ENCODE results near the gene TNFRSF21.

The TNFRSF21 gene

DNA sequence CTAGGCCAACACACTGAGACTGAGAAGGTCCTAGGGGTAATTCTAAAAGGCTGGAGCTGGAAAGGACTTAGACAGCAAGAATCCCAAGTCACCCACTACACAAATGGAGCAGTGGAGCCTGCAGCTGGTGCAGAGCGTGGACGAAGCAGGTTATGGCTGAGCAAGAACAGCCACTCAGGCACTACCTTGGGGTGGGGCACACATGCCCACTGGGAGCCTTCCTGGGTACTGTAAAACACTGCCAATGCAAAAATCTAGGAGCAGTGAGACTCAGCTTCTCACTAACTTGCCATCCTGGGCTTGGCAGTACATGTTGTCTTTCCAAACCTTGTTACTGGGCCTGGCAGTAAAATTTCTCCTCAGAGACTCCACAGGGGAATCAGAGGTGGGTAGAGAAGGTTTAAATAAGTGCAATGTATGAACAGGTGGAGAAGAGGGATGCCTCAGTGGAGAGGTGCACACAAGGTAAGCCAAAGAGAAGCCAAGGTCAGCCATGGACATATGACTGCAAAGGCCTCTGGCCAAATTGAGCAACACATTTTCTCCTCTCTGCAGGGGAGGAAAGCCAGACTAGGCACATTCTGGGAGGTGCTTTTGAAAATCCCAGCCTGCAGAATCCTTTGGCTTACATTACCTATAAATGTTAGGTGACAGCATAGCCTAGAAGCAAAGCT, 105.6 kb downstream of the TNFRSF21 start:
- DNase-seq, result no peak

DNA sequence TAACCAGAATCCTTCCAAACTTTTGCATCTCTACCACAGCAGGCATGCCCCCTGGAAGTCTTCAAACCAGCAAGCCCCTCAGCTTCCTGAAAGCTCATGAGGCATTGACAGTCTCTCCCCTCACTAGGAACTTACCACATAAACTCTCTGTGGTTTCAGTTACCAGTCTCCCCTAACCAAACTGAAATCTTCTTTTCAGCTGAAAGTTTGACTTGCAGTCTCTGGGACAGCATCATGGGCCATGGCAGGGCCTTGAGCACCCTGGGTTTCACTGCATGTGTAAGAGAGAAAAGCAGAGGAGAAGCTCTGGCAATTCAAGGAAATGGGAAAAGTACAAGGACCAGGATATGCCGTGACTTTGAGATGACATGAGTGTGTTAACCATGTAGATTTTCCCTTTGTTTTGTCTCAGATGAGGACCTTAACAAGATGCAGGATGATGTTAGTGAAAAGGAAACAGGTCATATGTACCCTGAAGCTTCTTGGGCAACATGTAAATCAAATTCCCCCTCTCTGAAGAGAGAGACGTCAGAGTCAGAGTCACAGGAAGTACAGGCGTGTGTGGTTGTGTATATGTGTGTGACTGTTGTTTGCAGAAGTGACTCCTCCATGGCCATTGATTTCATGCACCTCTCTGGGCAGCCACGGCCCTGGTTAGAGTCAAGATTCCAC, 106.3 kb downstream of the TNFRSF21 start:
- no peak for DNase-seq

DNA sequence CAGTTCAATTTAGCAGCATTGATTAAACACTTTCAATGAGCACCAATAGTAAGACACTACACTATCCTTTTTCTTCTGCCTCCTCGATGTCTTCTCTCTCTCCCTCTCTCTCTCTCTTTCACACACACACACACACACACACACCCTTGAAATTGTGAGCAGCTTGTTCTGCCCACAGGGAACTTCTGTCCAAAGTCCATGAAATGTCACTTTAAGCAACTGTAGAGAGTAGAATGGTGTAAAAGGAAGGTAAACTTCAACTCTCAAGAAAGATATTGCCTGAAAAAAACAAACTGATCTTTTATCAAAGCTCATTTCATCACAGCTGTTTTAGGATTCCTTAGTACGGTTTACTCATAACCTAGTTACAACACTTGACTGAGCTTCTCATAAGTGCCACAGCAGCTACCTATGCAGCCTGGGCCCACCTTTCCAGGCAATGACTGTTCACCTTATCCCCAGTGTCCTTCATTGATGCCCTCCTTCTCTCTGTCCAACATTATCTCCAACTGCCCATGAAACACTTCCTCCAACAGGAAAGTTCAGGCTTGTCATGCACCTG, 107.0 kb downstream of the TNFRSF21 start:
- no peak for DNase-seq

DNA sequence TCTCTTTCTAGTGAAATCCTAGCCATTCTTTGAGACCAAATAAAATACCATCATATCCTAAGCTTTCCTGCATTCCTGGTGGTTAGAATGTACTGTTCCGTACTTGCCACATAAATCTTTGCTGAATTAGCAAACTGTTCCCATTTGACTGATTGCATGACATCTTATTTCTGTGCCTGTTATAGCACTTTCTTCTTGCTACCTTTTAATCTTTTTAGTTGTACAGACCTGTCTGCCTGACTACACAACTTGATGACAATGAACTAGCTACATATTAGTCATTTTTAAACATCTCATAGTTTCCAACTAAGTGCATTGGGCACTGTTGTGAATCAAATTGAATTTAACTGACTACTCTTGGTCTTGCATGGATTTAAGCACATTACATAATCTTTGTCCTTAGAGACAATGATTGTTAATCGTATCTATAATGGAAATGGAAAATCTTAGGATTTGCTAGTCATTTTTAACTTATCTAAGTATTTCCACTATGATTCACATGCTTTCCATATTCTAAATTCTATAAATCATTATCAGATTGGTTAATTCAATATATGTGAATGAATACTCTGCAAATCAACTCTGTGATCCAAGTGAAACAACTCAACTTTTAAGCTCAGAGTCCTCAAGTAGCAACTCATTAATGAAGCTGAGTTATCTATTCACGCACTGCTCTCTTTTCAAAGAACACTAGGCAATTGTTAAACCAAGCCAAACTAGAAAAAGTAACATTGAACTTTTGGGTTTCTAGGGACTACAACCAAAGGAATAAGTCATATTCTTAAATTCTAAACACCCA, 109.0 kb downstream of the TNFRSF21 start:
- DNase-seq, result no peak

- no peak for DNase-seq
Observed at GRCh38 chr6:47197682-47198640, 111.7 kb downstream of the TNFRSF21 start.

GRCh38 chr6:47196113-47196512, 113.6 kb downstream of the TNFRSF21 start:
- DNase-seq, result no peak

GRCh38 chr6:47195011-47195650, 114.6 kb downstream of the TNFRSF21 start:
- no peak for DNase-seq

DNA sequence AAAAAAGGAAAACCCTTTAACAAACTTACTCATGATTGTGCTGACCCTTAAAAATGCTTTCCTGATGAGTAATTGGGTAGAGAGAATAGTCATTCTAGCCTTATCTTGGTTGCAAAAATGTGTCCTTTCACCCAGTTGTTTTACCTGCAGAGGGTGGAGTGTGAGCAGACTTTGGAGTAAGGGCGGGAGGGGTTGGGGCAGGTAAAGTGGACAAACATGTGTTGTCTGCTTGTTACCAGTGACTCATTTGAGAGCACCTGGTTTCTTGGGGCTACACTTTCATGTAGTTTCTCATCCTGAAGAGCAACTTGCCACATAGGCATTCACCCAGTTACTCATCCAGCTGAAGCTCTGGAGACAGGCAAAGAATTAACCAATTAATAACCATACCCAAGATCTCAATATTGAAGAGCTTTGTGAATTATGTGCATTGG, 121.1 kb downstream of the TNFRSF21 start:
- no peak for DNase-seq

DNA sequence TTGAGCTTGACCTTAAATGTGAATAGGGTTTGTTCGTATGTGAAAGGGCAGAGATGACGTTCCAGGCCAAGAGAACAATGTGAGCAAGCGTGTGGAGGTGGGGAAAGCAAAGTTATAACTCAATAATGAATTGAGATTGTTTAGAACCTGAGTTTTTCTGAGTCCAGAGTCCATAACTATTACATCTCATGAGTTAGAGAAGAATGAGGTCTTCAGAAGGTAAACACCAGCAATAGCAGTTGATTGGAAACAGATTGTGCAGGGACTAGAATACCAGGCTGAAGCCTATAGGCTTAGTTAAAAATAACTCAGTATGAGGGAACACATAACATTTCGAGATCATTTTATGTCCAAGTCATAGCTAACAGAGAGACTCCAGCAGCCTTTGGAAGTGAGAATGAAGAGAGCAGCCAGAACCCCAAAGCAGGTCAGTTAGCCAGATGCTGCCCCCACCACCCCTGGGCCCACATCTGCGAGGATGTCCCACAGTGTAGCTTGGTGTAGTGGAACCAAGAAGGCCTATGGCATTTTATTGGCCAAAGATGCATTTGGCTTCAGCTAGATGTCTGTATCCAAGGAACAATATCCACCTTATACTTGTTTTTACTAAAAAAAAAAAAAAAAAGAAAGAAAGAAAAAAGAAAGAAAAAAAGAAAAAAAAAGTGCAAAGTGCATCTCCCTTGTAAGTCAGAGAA, 121.7 kb downstream of the TNFRSF21 start:
- DNase-seq, result no peak

- DNase-seq, result no peak
Observed at GRCh38 chr6:47187113-47187512, 122.6 kb downstream of the TNFRSF21 start.

GRCh38 chr6:47182291-47182957, 127.3 kb downstream of the TNFRSF21 start:
- DNase-seq, result no peak

- no peak for DNase-seq
Observed at GRCh38 chr6:47181681-47182080, 128.0 kb downstream of the TNFRSF21 start.
